ENCODE data around the gene ST7. TPM values are rescaled to one million over a fixed set of nuclear protein-coding genes. Genes with fewer than 3 reads are reported as not detected.

ST7 gene
- total and polyA plus RNA-seq, 2 of the 8 experiments (the other 6 are each of a cell fraction or from before 2014, with no cell fraction given) = 16.3 to 18.0 TPM

- ChIA-PET CTCF (ENCODE audit: partially characterized antibody) (interaction anchor here (0.6 to 13.4 kb wide), 10 partner anchors 11 to 338 kb away, joined by 3 to 168 read pairs (median 4); no protein-coding TSS in a partner anchor), POLR2A (ENCODE audit: partially characterized antibody) (no interaction called here)
- no peak overlapping the region for H4K91ac ChIP-seq (replicated peaks; ENCODE audit: insufficient read length, low read length)
- no peak overlapping the region for H3K9ac ChIP-seq (replicated peaks in 1 of 4; ENCODE audit: extremely low read depth in 1 of 4, low read depth in 3 of 4, low read length in 3 of 4)
- H2BK20ac ChIP-seq (ENCODE audit: low read length) = no peak overlapping the region
- DNase-seq (ENCODE audit: low read depth in 1 of 2, low spot score in 2 of 2) (no peak), FAIRE-seq (no peak)
- no peak overlapping the region for H3K23ac ChIP-seq (ENCODE audit: insufficient read length)
- no peak overlapping the region for H2BK5ac ChIP-seq (ENCODE audit: low read depth, low read length)
- no peak overlapping the region for H3K4me3 ChIP-seq (ENCODE audit: extremely low read depth in 1 of 4, insufficient read depth in 2 of 4, low read depth in 3 of 4, low read length in 4 of 4)
- no peaks in the 10 kb centered on the region for H3K79me1 ChIP-seq (ENCODE audit: low read depth, low read length)
- no peak overlapping the region for H3K27ac ChIP-seq (ENCODE audit: low read depth, low read length)
- H2BK120ac ChIP-seq (replicated peaks; ENCODE audit: low read depth, low read length) = no peak overlapping the region
- H3K79me2 ChIP-seq (ENCODE audit: control insufficient read depth in 1 of 2, insufficient read depth in 2 of 2, low read length in 2 of 2) = no peaks in the 10 kb centered on the region
- H3K4me1 ChIP-seq (replicated peaks in 1 of 4; ENCODE audit: control insufficient read depth in 3 of 4, insufficient read depth in 4 of 4, low read length in 3 of 4) = peaks cover 0 to 5% (median 3%) of the 10 kb centered on the region in 4 experiments; a peak in 4 of 7 replicates
- no peak overlapping the region for H3K56ac ChIP-seq (replicated peaks; ENCODE audit: insufficient read length, low read depth, low read length)
- H4K5ac ChIP-seq (ENCODE audit: insufficient read length, low read depth, low read length) = no peak overlapping the region
- no peaks in the 10 kb centered on the region for H3K23me2 ChIP-seq (ENCODE audit: low read depth, low read length)
- no peak overlapping the region for H3K14ac ChIP-seq (ENCODE audit: insufficient read length)
- H3K9me3 ChIP-seq (ENCODE audit: insufficient read depth in 2 of 2, low read depth in 1 of 2, low read length in 1 of 2) = no peaks in the 10 kb centered on the region
- no peak overlapping the region for H3K18ac ChIP-seq (ENCODE audit: extremely low read depth, low read length)
- H3K4ac ChIP-seq (replicated peaks; ENCODE audit: insufficient read length, low read depth, low read length) = no peak overlapping the region
- no peaks in the 10 kb centered on the region for H3K36me3 ChIP-seq (ENCODE audit: control insufficient read depth in 2 of 4, insufficient read depth in 4 of 4, low read length in 3 of 4)
- H2AK5ac ChIP-seq (ENCODE audit: low read depth, low read length) = no peak overlapping the region
- no peak overlapping the region for H3K4me2 ChIP-seq (ENCODE audit: insufficient read depth in 1 of 2, low read depth in 2 of 2, low read length in 2 of 2)
- H4K8ac ChIP-seq (ENCODE audit: extremely low read depth, insufficient read depth, low read length) = no peak overlapping the region
- no peaks in the 10 kb centered on the region for H3K27me3 ChIP-seq (replicated peaks in 1 of 4; ENCODE audit: control insufficient read depth in 3 of 4, extremely low read depth in 1 of 4, insufficient read depth in 3 of 4, low read length in 3 of 4)
- no peak overlapping the region for H2BK15ac ChIP-seq (ENCODE audit: low read length)
- no peak overlapping the region for H2AFZ ChIP-seq (ENCODE audit: low read length)
- 93% methylated on average over 4 of the region's 4 CpGs; no CpG with 5 or more reads in 1 of the 2 experiments for WGBS, 2 experiments (ENCODE audit: extremely low coverage in 1 of 2, insufficient coverage in 1 of 2, insufficient read length in 1 of 2, insufficient replicate concordance in 2 of 2, low coverage in 1 of 2, low lambda C conversion rate in 2 of 2, missing lambda C conversion rate in 1 of 2)
- H2BK12ac ChIP-seq (ENCODE audit: low read depth, low read length) = no peak overlapping the region
- H4K20me1 ChIP-seq (replicated peaks in 1 of 2; ENCODE audit: control insufficient read depth in 1 of 2, insufficient read depth in 2 of 2, low read length in 2 of 2) = no peaks in the 10 kb centered on the region
- TF ChIP-seq SAP30 (IDR thresholded peaks at IDR 0.05; ENCODE audit: insufficient read depth, insufficient replicate concordance, low read length) = no peak
- TF ChIP-seq GTF2F1 (IDR thresholded peaks at IDR 0.05; ENCODE audit: borderline replicate concordance, low read depth, low read length) = no peak
- no peak for TF ChIP-seq RFX5 (IDR thresholded peaks at IDR 0.05; ENCODE audit: borderline replicate concordance, low read depth, low read length)
- TF ChIP-seq CHD1 (IDR thresholded peaks at IDR 0.05; ENCODE audit: low read depth, low read length) = no peak
- no peak for TF ChIP-seq ASH2L (IDR thresholded peaks at IDR 0.05; ENCODE audit: low read length)
- no peak for TF ChIP-seq EP300 (IDR thresholded peaks at IDR 0.05; ENCODE audit: borderline replicate concordance in 1 of 2, low read depth in 2 of 2, low read length in 2 of 2)
- no peak for TF ChIP-seq POLR2A (IDR thresholded peaks at IDR 0.05; ENCODE audit: control extremely low read depth in 1 of 2, low read depth in 2 of 2, low read length in 2 of 2)
- no peak for TF ChIP-seq SIN3A (conservative IDR thresholded peaks at IDR 0.05 in 1 of 2, IDR thresholded peaks at IDR 0.05 in 1 of 2; ENCODE audit: low read depth in 1 of 2, low read length in 2 of 2)
- no peak for TF ChIP-seq SUZ12 (IDR thresholded peaks at IDR 0.05; ENCODE audit: low read length)
- no peak for TF ChIP-seq BACH1 (IDR thresholded peaks at IDR 0.05; ENCODE audit: low read length)
Observed at GRCh38 chr7:117124591-117125220, 171.4 kb downstream of the ST7 start.

Measured in H1 (cell line).